GM18873 (cell line): ENCODE data around the gene PPM1F.
"Not testable (repeated sequence)": the region's sequence is repeated elsewhere in the genome, so short reads cannot be mapped to it uniquely, and the experiment has no call there.

Experiments
- ATAC-seq: cut with Tn5 transposase; IDR thresholded peaks from one replicate; pipeline ENCODE4 v1.9.1; 2021; ENCODE audit warnings: mild to moderate bottlenecking, moderate library complexity, moderate number of reproducible peaks; ENCODE audit not compliant: unreplicated experiment, low FRiP score

PPM1F gene

DNA sequence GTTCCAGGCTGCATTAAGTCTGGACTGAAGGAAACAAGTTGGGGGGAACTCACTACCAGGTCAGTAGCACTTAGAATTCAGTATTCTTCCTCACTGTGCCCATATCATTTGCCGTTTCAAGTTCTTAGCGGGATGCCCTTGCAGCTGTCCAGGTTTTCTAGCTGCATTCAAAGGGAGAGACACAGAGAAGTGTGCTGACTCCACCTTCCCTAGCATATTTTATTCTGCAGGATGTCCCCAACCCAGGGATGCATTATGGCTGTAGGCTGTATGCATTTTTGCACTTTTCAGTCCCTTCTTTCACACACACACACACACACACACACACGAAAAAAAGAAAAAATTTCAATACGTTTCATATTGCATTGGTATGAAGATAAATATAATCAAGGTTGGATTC lies 49.4 kb downstream of the PPM1F start:
- no peak for ATAC-seq

- ATAC-seq: no peak
Observed at GRCh38 chr22:21902296-21903087, 50.2 kb downstream of the PPM1F start.

GRCh38 chr22:21898354-21898896 lies 54.2 kb downstream of the PPM1F start:
- ATAC-seq: no peak

GRCh38 chr22:21896951-21897513 lies 55.6 kb downstream of the PPM1F start:
- no peak for ATAC-seq

DNA sequence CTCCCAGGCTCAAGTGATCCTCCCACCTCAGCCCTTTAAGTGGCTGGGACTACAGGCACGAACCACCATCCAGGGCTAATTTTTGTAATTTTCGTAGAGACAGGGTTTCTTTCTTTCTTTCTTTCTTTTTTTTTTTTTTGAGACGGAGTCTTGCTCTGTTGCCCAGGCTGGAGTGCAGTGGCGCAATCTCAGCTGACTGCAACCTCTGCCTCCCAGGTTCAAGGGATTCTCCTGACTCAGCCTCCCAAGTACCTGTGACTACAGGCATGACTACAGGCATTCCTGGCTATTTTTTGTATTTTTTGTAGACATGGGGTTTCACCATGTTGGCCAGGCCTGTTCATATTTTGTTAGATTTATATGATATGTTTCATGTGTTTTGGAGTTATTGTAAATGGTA lies 56.4 kb downstream of the PPM1F start:
- ATAC-seq: not testable (repeated sequence)

DNA sequence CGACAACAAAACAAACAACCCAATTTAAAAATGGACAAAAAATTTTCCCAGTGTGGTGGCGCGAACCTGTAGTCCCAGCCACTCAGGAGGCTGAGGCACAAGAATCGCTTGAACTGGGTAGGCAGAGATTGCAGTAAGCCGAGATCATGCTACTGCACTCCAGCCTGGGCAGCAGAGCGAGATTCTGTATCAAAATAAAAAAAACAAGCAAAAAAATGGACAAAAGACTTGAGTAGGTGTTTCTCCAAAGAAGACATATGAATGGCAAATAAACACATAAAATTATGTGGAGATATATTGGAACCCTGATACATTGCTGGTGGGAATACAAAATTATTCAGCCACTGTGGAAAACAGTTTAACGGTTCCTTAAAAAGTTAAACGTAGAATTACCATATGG lies 57.8 kb downstream of the PPM1F start:
- no peak for ATAC-seq

DNA sequence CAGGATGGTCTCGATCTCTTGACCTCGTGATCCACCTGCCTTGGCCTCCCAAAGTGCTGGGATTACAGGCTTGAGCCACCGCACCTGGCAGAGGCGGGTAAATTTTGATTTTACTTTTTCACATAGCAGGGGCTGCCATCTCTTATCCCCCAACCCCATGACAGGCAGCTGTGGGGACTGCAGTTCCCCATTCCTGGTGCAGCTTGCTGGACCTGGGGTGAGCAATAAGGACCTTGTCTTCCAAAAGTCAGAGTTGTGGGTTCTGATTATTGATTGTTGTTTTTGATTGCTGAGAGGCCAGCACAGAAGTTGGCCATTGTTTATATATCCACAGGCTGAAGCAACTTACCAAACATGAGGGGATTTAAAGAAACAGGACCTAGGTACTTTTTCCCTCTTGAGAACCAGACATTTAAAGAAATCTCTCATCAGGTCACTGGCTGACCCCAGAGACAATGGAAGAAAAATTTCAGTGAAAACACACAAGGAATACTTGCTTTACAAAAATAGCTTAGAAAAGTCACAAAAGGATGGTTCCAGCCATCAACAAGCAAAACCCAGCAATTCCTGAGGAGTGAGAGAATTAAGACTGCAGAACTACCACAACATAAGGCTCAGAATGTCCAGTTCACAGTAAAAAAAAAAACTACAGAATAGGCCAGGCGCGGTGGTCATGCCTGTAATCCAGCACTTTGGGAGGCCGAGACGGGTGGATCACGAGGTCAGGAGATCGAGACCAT lies 63.2 kb downstream of the PPM1F start:
- ATAC-seq: no peak

DNA sequence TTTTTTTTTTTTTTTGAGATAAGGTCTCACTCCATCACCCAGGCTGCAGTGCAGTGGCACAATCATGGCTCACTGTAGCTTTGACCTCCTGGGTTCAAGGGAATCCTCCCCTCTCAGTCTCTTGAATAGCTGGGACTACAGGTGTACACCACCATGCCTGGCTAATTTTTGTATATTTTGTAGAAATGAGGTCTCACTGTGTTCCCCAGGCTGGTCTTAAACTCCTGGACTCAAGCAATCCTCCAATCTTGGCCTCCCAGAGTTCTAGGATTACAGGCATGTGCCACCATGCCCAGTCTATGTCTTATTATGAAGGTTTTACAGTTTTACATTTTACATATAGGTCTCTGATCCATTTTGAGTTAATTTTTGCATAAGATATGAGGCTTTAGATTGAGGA lies 64.8 kb downstream of the PPM1F start:
- no peak for ATAC-seq

- ATAC-seq: not testable (repeated sequence)
Observed at GRCh38 chr22:21883930-21884329, 68.7 kb downstream of the PPM1F start.

DNA sequence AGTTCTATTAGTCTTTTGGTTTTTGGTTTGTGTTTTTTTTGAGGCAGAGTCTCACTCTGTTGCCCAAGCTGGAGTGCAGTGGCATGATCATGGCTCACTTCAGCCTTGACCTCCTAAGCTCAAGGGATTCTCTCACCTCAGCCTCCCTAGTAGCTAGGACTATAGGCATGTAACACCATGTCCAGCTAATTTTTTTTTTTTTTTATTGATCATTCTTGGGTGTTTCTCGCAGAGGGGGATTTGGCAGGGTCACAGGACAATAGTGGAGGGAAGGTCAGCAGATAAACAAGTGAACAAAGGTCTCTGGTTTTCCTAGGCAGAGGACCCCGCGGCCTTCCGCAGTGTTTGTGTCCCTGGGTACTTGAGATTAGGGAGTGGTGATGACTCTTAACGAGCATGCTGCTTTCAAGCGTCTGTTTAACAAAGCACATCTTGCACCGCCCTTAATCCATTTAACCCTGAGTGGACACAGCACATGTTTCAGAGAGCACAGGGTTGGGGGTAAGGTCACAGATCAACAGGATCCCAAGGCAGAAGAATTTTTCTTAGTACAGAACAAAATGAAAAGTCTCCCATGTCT lies 69.8 kb downstream of the PPM1F start:
- ATAC-seq: not testable (repeated sequence)

DNA sequence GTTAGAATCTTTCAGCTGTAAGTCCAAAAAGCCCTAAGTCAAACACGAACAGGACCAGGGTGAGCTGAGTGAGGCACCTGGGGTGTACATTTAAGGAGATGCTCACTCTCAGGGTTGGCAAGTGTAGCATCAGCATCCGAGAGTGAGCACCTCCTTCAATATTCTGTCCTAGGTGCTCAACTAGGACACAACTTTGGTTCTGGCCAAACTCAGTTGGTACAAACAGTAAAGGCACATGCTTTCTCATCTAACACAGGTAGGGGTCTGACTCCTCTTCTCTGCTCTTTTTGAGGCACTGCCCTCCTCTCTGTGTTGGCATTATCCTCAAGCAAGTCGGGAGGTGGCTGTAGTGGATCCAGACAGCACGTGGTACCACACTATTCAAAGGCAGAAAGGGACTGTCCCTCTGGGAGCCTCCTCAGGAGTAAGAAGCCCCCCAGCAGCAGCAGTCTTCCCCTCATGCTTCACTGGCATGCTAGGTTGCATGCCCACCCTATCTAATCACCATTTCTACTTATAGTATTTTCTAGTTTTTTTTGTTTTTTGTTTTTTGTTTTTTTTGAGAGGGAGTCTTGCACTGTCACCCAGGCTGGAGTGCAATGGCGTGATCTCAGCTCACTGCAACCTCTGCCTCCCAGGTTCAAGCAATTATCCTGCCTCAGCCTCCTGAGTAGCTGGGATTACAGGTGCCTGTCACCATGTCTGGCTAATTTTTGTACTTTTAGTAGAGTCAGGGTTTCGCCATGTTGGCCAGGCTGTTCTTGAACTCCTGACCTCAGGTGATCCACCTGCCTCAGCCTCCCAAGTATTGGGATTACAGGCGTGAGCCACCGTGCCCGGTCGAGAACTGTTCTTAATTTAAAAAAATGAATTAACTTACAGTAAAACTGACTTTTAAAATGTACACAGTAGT lies 70.6 kb downstream of the PPM1F start:
- ATAC-seq: no peak

GRCh38 chr22:21876486-21877176 lies 76.0 kb downstream of the PPM1F start:
- ATAC-seq: no peak

GRCh38 chr22:21874953-21875352 lies 77.7 kb downstream of the PPM1F start:
- not testable (repeated sequence) for ATAC-seq

DNA sequence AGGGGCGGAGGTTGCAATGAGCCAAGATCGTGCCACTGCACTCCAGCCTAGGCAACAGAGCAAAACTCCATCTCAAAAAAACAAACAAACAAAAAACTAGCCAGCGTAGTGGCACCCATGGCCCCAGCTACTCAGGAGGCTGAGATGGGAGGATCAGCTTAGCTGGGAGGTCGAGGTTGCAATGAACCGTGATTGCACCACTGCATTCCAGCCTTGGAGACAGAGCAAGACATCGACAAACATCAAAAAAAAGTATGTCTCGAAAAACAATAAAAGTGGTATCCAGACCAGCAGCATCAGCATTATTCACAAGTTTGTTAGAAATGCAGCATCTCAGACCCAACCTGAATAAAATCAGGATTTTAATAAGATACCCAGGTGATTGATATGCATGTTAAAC lies 79.0 kb downstream of the PPM1F start:
- no peak for ATAC-seq

DNA sequence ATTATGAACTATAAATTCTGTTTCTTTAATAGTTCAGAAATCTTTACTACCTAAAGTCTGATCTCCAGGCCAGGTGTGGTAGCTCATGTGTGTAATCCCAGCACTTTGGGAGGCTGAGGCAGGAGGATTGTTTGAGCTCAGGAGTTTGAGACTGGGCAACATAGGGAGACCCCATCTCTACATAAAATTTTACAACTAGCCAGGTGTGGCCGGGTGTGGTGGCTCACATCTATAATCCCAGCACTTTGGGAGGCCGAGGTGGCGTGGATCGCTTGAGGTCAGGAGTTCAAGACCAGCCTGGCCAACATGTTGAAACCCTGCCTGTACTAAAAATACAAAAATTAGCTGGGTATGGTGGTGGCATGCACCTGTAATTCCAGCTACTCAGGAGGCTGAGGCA lies 79.9 kb downstream of the PPM1F start:
- ATAC-seq: not testable (repeated sequence)
